Activated effector memory CD4-positive, alpha-beta T cell treated with Interleukin-2 at 50 U/mL for 16 hours (primary cell): ENCODE data around the gene OR2D3.
"Not testable (repeated sequence)": the region's sequence is repeated elsewhere in the genome, so short reads cannot be mapped to it uniquely, and the experiment has no call there.

Experiments
- DNase-seq: peaks from one replicate; pipeline ENCODE4 v3.0.0-alpha.2; 2020

Gene OR2D3

DNA sequence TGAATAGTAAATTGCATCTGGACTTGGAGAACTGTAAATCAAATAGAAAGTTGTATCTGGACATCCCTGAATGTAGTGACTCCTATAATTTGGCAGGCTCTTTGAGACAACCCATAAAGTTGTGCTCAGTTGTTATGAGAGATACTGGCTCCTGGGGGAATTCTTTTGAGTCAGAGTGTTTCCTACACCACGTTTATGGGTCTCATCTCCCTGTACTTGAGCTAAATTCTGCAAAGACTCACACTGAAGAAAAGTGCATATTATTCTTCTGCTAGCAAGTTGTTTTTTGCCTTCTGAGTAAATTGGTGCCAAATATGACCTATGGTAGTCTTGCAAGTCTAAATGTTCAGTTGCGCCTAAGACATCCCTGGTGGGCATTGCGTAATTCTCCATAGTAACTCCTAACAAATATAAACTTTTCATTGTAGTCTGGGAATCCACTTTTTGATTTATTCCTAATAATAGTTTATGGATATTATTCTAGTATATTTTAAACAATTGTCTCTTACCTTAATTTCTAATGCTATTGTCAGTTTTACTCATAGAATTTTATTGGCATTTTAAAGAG is 10.4 kb downstream of the OR2D3 start:
- no peak for DNase-seq

DNA sequence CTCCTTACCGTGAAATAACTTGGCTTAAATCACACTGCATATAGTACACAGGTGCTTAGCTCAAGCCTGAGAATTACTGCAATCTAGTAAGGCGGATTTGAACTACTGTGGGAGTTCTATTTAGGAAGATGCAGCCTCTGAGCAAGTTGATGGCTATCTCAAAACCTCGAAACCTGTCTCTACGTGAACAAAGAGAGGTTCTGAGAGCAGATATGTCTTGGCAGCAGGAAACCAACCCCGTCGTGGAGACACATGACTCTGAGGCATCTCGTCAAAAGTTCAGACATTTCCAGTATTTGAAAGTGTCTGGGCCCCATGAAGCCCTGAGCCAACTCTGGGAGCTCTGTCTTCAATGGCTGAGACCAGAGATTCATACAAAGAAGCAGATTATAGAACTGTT is 11.3 kb downstream of the OR2D3 start:
- no peak for DNase-seq

DNA sequence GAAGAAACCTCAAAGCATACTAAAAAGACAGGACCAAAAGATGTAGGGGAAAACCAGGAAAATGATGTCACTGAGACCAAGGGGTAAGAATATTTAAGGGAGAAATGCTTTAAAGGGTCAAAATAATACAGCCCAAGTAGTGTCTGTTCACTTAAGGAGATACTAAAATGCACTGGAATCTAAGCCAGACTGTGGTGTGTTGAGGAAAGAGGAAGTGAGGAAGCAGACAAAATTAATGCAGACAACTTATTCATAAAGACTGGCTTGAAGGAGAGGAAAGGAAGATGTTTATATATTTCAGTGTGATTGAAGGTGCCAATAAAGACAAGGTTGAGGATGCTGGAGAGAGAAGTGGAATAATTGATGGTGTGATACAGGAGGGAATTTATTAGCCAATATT is 21.2 kb downstream of the OR2D3 start:
- DNase-seq = no peak

GRCh38 chr11:6943131-6943530 is 22.3 kb downstream of the OR2D3 start:
- DNase-seq = no peak

- not testable (repeated sequence) for DNase-seq
These were observed 33.4 kb downstream of the OR2D3 start for GRCh38 chr11:6954248-6954647.

DNA sequence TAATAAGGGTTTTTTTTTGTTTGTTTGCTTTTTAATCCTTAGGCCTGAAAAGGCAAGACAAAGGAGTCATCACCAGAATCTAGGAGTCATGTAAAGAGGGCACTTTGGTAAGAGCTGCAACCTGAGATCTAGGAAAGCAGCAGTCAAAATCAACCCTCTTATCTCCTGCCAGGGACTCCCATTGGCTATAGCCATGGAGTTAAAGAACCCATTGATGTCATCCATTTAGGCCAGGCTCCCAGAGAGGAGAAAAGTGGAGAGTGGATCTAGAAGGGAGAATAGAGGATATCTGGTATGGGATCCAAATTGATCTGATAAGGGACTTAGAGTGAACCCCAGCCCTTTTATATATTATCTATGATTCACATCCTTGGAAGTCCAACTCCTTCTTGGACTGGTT is 41.3 kb downstream of the OR2D3 start:
- DNase-seq = no peak

- DNase-seq = no peak
These were observed 41.9 kb downstream of the OR2D3 start for GRCh38 chr11:6962673-6963072.

DNA sequence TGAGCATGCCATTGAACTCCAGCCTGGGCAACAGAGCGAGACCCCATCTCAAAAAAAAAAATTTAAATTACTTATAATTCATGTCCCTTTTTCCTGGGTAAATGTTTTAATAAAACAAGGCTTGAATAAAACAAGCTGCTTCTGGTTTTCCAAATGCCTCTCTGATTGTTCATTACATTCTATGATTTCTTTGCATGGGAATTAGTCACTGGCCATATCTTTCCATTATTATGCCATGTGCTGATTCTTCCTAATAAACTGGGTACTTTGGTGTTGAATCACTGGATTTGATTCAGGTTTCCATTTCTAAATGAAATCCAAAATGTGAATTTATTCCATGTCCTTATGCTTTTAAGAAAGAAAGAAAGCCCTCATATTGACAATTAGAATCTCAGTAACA is 48.0 kb downstream of the OR2D3 start:
- no peak for DNase-seq

DNA sequence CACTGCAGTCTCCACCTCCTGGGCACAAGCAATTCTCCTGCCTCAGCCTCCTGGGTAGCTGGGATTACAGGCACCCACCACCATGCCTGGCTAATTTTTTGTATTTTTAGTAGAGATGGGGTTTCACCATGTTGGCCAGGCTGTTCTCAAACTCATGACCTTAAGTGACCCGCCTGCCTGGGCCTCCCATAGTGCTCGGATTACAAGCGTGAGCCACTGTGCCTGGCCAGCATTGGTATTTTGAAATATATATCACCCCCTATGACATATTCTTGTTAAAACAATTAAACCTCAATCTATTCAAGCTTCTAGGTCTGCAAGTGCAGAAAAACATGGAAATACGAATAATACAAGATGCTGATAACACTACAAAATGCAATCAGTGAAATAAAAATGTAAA is 49.1 kb downstream of the OR2D3 start:
- DNase-seq = not testable (repeated sequence)
